ENCODE results near the gene ENKUR.

The ENKUR gene

DNA sequence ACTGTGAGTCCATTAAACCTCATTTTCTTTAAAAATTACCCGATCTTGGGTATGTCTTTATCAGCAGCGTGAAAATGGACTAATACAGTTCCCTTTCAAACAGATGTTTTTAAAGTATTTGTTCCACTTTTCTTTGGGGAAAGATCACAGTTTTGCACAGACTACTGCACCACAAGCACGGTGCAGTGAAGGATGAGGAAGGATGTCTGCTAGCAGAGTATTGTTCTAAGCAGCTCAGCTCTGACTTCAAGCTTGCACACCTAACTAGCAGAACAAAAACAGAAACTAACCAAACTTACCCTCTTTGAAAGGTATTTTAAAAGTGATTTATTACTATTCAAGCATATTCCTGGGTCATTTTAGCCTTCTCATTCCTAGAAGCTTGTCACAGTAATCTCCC, 20.4 kb upstream of the ENKUR start:
- no peak for DNase-seq
- Mint-ChIP-seq H3K4me3 (no peak overlapping the region), H3K4me1 (peaks cover 8% of the 10 kb centered on the region), H3K9me3 (no peaks in the 10 kb centered on the region), H3K27me3 (ENCODE audit: low read depth, poor library complexity) (peaks cover 3% of the 10 kb centered on the region), H3K27ac (no peak overlapping the region), H3K36me3 (ENCODE audit: low read depth) (no peaks in the 10 kb centered on the region)
- no peak for TF ChIP-seq CTCF (IDR thresholded peaks at IDR 0.05)

- no peak overlapping the region for H3K27ac Mint-ChIP-seq
- no peak for TF ChIP-seq CTCF (IDR thresholded peaks at IDR 0.05)
- no peaks in the 10 kb centered on the region for H3K4me1 Mint-ChIP-seq
- H3K9me3 Mint-ChIP-seq: peaks cover 4% of the 10 kb centered on the region
- peaks cover 9% of the 10 kb centered on the region for H3K36me3 Mint-ChIP-seq (ENCODE audit: low read depth)
- no peak for DNase-seq
- no peak overlapping the region for H3K4me3 Mint-ChIP-seq
- H3K27me3 Mint-ChIP-seq (ENCODE audit: low read depth, poor library complexity): no peaks in the 10 kb centered on the region
Observed at GRCh38 chr10:25029519-25029918, 13.6 kb upstream of the ENKUR start.

- H3K4me1 Mint-ChIP-seq: no peaks in the 10 kb centered on the region
- H3K9me3 Mint-ChIP-seq: peaks cover 7% of the 10 kb centered on the region
- TF ChIP-seq CTCF (IDR thresholded peaks at IDR 0.05): no peak
- no peak overlapping the region for H3K4me3 Mint-ChIP-seq
- H3K27ac Mint-ChIP-seq: no peak overlapping the region
- DNase-seq: no peak
- no peaks in the 10 kb centered on the region for H3K27me3 Mint-ChIP-seq (ENCODE audit: low read depth, poor library complexity)
- H3K36me3 Mint-ChIP-seq (ENCODE audit: low read depth): peaks cover 17% of the 10 kb centered on the region
Observed at GRCh38 chr10:25028711-25029110, 12.8 kb upstream of the ENKUR start.

GRCh38 chr10:25026463-25026862, 10.5 kb upstream of the ENKUR start:
- Mint-ChIP-seq H3K36me3 (ENCODE audit: low read depth) (peaks cover 35% of the 10 kb centered on the region), H3K4me1 (no peaks in the 10 kb centered on the region), H3K4me3 (no peak overlapping the region), H3K27ac (no peak overlapping the region), H3K9me3 (peaks cover 11% of the 10 kb centered on the region), H3K27me3 (ENCODE audit: low read depth, poor library complexity) (no peaks in the 10 kb centered on the region)
- no peak for TF ChIP-seq CTCF (IDR thresholded peaks at IDR 0.05)
- DNase-seq: no peak

DNA sequence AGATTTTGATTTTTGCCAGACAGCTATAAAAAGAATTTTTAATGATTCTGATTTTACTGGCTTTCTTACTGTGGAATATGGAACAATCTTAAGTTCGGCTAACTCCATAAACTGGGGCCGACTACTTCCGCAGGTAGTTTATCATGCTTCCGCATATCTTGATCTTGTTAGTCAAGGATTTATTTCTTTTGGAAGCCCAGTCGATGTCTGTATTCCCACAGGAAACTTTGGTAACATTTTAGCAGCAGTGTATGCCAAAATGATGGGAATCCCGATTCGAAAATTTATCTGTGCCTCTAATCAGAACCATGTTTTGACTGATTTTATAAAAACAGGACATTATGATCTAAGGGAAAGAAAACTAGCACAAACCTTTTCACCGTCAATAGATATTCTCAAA, 8.6 kb upstream of the ENKUR start:
- Mint-ChIP-seq H3K4me3 (no peak overlapping the region), H3K4me1 (no peaks in the 10 kb centered on the region), H3K9me3 (peaks cover 7% of the 10 kb centered on the region), H3K27me3 (ENCODE audit: low read depth, poor library complexity) (no peaks in the 10 kb centered on the region), H3K36me3 (ENCODE audit: low read depth) (peaks cover 38% of the 10 kb centered on the region), H3K27ac (no peak overlapping the region)
- no peak for DNase-seq
- TF ChIP-seq CTCF (IDR thresholded peaks at IDR 0.05): no peak

DNA sequence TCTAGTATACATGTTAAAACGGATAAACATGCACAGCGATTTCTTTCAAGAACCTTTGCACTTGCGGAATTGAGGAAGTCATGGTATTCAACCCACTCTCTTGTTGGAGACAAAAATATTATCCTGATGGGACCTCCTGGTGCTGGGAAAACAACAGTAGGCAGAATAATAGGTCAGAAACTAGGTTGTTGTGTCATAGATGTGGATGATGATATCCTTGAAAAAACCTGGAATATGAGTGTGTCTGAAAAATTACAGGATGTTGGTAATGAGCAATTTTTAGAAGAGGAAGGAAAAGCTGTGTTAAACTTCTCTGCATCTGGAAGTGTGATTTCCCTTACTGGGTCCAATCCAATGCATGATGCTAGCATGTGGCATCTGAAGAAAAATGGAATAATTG, 7.3 kb upstream of the ENKUR start:
- H3K27ac Mint-ChIP-seq: no peak overlapping the region
- no peak for DNase-seq
- no peak overlapping the region for H3K4me3 Mint-ChIP-seq
- H3K36me3 Mint-ChIP-seq (ENCODE audit: low read depth): peaks cover 45% of the 10 kb centered on the region
- H3K27me3 Mint-ChIP-seq (ENCODE audit: low read depth, poor library complexity): no peaks in the 10 kb centered on the region
- H3K4me1 Mint-ChIP-seq: no peaks in the 10 kb centered on the region
- no peak for TF ChIP-seq CTCF (IDR thresholded peaks at IDR 0.05)
- H3K9me3 Mint-ChIP-seq: peaks cover 13% of the 10 kb centered on the region
